Stomach (tissue), 9 donors: ENCODE data around the gene RNF5. TPM values are rescaled to one million over a fixed set of nuclear protein-coding genes. Genes with fewer than 3 reads are reported as not detected.
A peak's percentile ranks its signal among the peaks of the same experiment; 100 is the strongest.

ENCODE experiments used
- DNase-seq, 2 donors: peaks; one replicate each; pipeline versions ENCODE4 v3.0.0 to v3.0.0-alpha.2; 2013 to 2019
- H3K27ac ChIP-seq, 5 donors: fragments of 200-600 bp in 4 of 5; sonication (generic) in 4 of 5; one replicate each; pipeline ENCODE4 v1.5.1; 2013 to 2019; ENCODE audit warnings: mild to moderate bottlenecking in 1 of 5, moderate library complexity in 1 of 5
- H3K27me3 ChIP-seq, 3 donors: fragments of 200-600 bp; sonication (generic); one replicate each; pipeline ENCODE4 v1.5.1; 2017 to 2019; ENCODE audit warnings: mixed run types in 1 of 3
- H3K36me3 ChIP-seq, 4 donors: fragments of 200-600 bp; sonication (generic); 1 replicate in 3 of 4; 2 replicates in 1 of 4; pipeline ENCODE4 v1.5.1; 2016 to 2019
- H3K4me1 ChIP-seq, 4 donors: fragments of 200-600 bp; sonication (generic); one replicate each; pipeline ENCODE4 v1.5.1; 2016 to 2019
- H3K4me3 ChIP-seq, 4 donors: fragments of 200-600 bp; sonication (generic) in 3 of 4; one replicate each; pipeline ENCODE4 v1.5.1; 2016 to 2019; ENCODE audit warnings: mild to moderate bottlenecking in 1 of 4
- H3K9me3 ChIP-seq, 4 donors: fragments of 200-600 bp; sonication (generic); one replicate each; pipeline ENCODE4 v1.5.1; 2016 to 2019
- EP300 ChIP-seq: sonication (generic); formaldehyde crosslinking; IDR thresholded peaks from one replicate; pipeline ENCODE4 v1.6.1; 2017; ENCODE audit warnings: antibody characterized with exemption
- POLR2A ChIP-seq, 4 donors: fragments of 450-650 bp; IDR thresholded peaks; one replicate each; pipeline ENCODE4 v1.6.1; 2016; ENCODE audit warnings: antibody characterized with exemption in 4 of 4, control low read depth in 2 of 4, mild to moderate bottlenecking in 1 of 4, moderate library complexity in 1 of 4
- POLR2AphosphoS5 ChIP-seq, 3 donors: sonication (generic); formaldehyde crosslinking; IDR thresholded peaks; one replicate each; pipeline ENCODE4 v1.6.1; 2016; ENCODE audit warnings: antibody characterized with exemption in 3 of 3
- WGBS, 5 donors: extraction: QIAGEN DNeasy Blood & Tissue Kit in 3 of 5; methylation state at CpG; one replicate each; pipeline versions ENCODE4 v1.1.5 to v1.1.7; 2013 to 2018; 5-methylcytosine and 5-hydroxymethylcytosine counted together
- intact Hi-C: fragments of 100-400 bp; cut with DNase I; formaldehyde crosslinking; loops from one replicate; pipeline ENCODE4 v1.15.1; 2023; ENCODE audit warnings: low total_unique reads
- polyA plus RNA-seq, 3 donors: library from polyadenylated mRNA; stranded (reverse); fragments of 200-250 nt; gene quantifications; one replicate each; pipeline ENCODE4 v1.2.3, GENCODE V29; 2013
- total RNA-seq, 5 donors: library from RNA; depleted of rRNA; stranded (reverse); fragments of >200 nt; gene quantifications; one replicate each; pipeline versions ENCODE4 v1.1.0 to v1.2.3, GENCODE V29; 2014 to 2016
- TF ChIP-seq, protein P1 (sequence below), 7 experiments: fragments of 450-650 bp in 4 of 7; fragments of 200-600 bp in 3 of 7; sonication (generic) in 3 of 7; IDR thresholded peaks; one replicate each; pipeline ENCODE4 v1.5.1; 2016 to 2019; ENCODE audit warnings: antibody characterized with exemption in 7 of 7, control low read depth in 2 of 7, mild to moderate bottlenecking in 1 of 7
- donor health status: healthy with polysubstance abuse.
- donor health status: Bipolar disorder and iron deficiency.
- donor health status: healthy.

Gene RNF5
- total and polyA plus RNA-seq, 8 donors: 22.6 to 107 (median 66.0) TPM

- peak in 1 of 2 donors; percentile 76 for DNase-seq
- Histone ChIP-seq H3K27me3 (peaks cover 0 to 14% (median 0%) of the 10 kb centered on the region in 3 donors), H3K27ac (peak overlapping the region; percentile 98 to 100 (median 99)), H3K36me3 (no peaks in the 10 kb centered on the region), H3K9me3 (no peaks in the 10 kb centered on the region), H3K4me3 (peak overlapping the region; percentile 52 to 83 (median 65)), H3K4me1 (peaks cover 22 to 49% (median 37%) of the 10 kb centered on the region in 4 donors)
- 20 to 32% (median 22%) methylated on average over 25 to 28 of the region's 28 CpGs for WGBS, 5 donors
- TF ChIP-seq POLR2A (IDR thresholded peaks at IDR 0.05): no peak
- TF ChIP-seq POLR2AphosphoS5 (IDR thresholded peaks at IDR 0.05): no peak
- TF ChIP-seq, protein P1, sequence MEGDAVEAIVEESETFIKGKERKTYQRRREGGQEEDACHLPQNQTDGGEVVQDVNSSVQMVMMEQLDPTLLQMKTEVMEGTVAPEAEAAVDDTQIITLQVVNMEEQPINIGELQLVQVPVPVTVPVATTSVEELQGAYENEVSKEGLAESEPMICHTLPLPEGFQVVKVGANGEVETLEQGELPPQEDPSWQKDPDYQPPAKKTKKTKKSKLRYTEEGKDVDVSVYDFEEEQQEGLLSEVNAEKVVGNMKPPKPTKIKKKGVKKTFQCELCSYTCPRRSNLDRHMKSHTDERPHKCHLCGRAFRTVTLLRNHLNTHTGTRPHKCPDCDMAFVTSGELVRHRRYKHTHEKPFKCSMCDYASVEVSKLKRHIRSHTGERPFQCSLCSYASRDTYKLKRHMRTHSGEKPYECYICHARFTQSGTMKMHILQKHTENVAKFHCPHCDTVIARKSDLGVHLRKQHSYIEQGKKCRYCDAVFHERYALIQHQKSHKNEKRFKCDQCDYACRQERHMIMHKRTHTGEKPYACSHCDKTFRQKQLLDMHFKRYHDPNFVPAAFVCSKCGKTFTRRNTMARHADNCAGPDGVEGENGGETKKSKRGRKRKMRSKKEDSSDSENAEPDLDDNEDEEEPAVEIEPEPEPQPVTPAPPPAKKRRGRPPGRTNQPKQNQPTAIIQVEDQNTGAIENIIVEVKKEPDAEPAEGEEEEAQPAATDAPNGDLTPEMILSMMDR (IDR thresholded peaks at IDR 0.05): no peak
- no peak for TF ChIP-seq EP300
- intact Hi-C loops: no loop called here
Measured at GRCh38 chr6:32196682-32197616, 18.7 kb downstream of the RNF5 start.

DNA sequence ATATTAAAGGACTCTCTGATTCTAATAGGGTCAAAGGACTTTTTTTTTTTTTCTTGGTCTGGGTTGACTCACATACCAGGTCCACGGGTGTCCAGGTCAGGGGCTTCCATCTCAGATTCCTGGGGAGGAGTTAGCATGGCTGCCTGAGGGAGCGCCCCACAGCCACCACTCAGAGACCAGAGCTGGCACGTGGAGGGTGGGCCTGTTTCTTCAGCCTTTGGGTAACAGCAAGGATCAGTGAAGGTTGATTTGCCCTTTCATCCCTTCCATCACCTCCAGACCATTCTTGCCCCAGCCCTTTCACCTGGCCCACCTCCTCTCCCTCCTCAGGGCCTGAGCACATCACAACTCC, 20.1 kb downstream of the RNF5 start:
- 62 to 71% (median 67%) methylated on average over 3 of the region's 3 CpGs for WGBS, 5 donors
- DNase-seq: peak in 1 of 2 donors; percentile 4
- intact Hi-C loops: no loop called here
- Histone ChIP-seq H3K4me3 (no peak overlapping the region), H3K4me1 (peaks cover 16 to 36% (median 24%) of the 10 kb centered on the region in 4 donors), H3K27me3 (peaks cover 0 to 18% (median 0%) of the 10 kb centered on the region in 3 donors), H3K27ac (peak overlapping the region in 1 of 5 donors; percentile 100), H3K36me3 (no peaks in the 10 kb centered on the region), H3K9me3 (no peaks in the 10 kb centered on the region)
- no peak for TF ChIP-seq EP300
- TF ChIP-seq POLR2AphosphoS5 (IDR thresholded peaks at IDR 0.05): no peak
- no peak for TF ChIP-seq POLR2A (IDR thresholded peaks at IDR 0.05)
- TF ChIP-seq, protein P1 (IDR thresholded peaks at IDR 0.05): no peak

- Histone ChIP-seq H3K27ac (no peak overlapping the region), H3K4me1 (peaks cover 16 to 30% (median 20%) of the 10 kb centered on the region in 4 donors), H3K27me3 (peaks cover 0 to 24% (median 0%) of the 10 kb centered on the region in 3 donors), H3K9me3 (no peaks in the 10 kb centered on the region), H3K4me3 (no peak overlapping the region), H3K36me3 (no peaks in the 10 kb centered on the region)
- intact Hi-C loops: no loop called here
- peak in 1 of 2 donors; percentile 8 for DNase-seq
- no peak for TF ChIP-seq POLR2A (IDR thresholded peaks at IDR 0.05)
- TF ChIP-seq EP300: no peak
- TF ChIP-seq POLR2AphosphoS5 (IDR thresholded peaks at IDR 0.05): no peak
- TF ChIP-seq, protein P1 (IDR thresholded peaks at IDR 0.05): no peak
- WGBS, 5 donors: 83 to 87% (median 85%) methylated on average over 17 of the region's 17 CpGs
Measured at GRCh38 chr6:32198866-32199265, 20.7 kb downstream of the RNF5 start.

DNA sequence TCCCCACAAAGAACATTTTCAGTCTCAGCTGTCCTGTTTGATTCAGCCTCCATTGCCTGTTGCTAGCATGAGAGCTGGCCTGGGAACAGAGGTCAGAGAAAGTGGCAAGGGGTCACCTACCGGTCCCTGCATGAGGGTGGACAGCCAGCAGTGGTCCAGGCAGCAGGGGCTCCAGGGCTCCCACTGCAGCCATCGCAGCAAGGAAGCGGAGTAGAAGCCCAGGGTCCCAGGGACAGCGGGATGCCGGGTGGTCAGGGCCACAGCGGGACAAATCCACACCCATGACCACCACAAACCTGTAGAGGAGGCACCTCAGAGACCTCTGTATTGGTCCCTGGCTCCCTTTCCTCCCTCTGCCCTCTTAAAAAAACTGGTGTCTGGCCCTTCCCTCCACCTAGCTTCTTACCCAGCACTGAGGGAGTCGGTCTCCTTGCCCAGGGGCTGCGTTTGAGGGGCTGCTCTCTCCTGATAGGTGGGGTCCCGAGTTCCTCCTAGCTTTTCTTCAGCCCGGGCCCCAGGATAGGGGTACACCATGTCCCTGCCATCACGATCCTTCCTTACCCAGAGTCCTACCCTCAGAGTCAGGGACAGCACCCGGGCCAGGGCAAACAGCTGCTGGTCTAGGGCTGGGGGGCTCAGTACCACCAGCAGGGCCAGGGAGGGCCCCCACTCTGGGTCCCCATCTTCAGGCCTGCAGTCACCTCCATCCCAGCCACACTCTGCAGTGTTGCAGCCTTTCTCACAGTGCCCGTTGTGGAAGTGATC, 22.7 kb downstream of the RNF5 start:
- intact Hi-C loops: no loop called here
- Histone ChIP-seq H3K27ac (no peak overlapping the region), H3K4me3 (no peak overlapping the region), H3K36me3 (no peaks in the 10 kb centered on the region), H3K4me1 (peaks cover 8 to 15% (median 11%) of the 10 kb centered on the region in 4 donors), H3K9me3 (no peaks in the 10 kb centered on the region), H3K27me3 (peaks cover 0 to 29% (median 0%) of the 10 kb centered on the region in 3 donors)
- TF ChIP-seq EP300: no peak
- TF ChIP-seq, protein P1 (IDR thresholded peaks at IDR 0.05): no peak
- no peak for TF ChIP-seq POLR2A (IDR thresholded peaks at IDR 0.05)
- no peak for TF ChIP-seq POLR2AphosphoS5 (IDR thresholded peaks at IDR 0.05)
- 69 to 89% (median 82%) methylated on average over 8 to 13 of the region's 13 CpGs for WGBS, 5 donors
- DNase-seq: no peak
